ENCODE results near the gene FOXD4L4.
"Not testable (repeated sequence)": the region's sequence is repeated elsewhere in the genome, so short reads cannot be mapped to it uniquely, and the experiment has no call there.

Gene FOXD4L4

GRCh38 chr9:65737096-65737564 is at the start of gene FOXD4L4:
Gene FOXD4L4 (plus strand): TSS chr9:65737146. CDS start chr9:65737146, 0 bp downstream.
- DNase-seq (ENCODE audit: low read depth): not testable (repeated sequence)

DNA sequence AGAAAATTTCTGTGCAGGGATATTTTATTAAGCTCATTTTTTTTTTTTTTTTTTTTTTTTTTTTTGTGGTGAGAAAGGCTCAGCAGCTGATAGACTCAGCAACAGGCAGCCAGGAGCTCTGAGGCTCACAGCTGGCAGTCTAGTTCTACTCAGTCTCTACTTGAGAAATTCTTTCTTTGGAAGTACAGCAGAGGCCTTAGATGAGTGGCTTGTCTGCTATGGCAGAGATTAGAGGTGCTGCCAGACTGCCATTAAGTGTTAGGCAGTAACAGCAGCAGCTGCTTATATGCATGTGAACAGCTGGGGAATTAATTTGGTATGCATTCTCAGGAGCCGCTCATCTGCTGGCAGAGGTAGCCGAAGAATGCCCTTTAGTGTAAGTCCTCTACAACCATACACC is 33.4 kb upstream of the FOXD4L4 start:
- DNase-seq (ENCODE audit: low read depth): not testable (repeated sequence)

- not testable (repeated sequence) for DNase-seq (ENCODE audit: low read depth)
Measured at GRCh38 chr9:65714445-65714844, 22.5 kb upstream of the FOXD4L4 start.

GRCh38 chr9:65738133-65738532 is 1.2 kb downstream of the FOXD4L4 start:
- DNase-seq (ENCODE audit: low read depth): not testable (repeated sequence)

Measured in fibroblast of gingiva (primary cell).